Activated gamma-delta T cell treated with anti-CD3 and anti-CD28 coated beads, Interleukin-2, amount 50 U/mL, for 16 hours (primary cell): ENCODE results near the gene TRAPPC1.
A peak's percentile ranks its signal among the peaks of the same experiment; 100 is the strongest.

Experiments used
- DNase-seq: peaks from one replicate; pipeline ENCODE4 v3.0.0-alpha.2; 2020; ENCODE audit warnings: low read depth

TRAPPC1 gene

DNA sequence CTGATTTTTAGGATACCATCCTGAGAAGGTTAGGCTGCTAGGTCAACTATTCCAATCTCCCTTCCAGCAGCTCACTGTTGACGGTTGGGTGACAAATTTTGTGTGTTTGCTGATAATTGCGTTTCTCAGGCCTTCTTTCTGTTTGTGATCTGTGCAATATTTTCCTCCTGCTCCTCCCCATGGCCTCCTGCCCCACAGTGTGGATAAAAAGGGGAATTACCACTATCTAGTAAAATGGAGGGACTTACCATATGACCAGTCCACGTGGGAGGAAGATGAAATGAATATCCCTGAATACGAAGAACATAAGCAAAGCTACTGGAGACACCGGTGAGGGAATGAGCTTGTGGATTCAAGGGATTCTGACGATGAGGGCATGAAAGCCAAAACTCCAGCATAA is 34.0 kb downstream of the TRAPPC1 start:
- DNase-seq = no peak

DNA sequence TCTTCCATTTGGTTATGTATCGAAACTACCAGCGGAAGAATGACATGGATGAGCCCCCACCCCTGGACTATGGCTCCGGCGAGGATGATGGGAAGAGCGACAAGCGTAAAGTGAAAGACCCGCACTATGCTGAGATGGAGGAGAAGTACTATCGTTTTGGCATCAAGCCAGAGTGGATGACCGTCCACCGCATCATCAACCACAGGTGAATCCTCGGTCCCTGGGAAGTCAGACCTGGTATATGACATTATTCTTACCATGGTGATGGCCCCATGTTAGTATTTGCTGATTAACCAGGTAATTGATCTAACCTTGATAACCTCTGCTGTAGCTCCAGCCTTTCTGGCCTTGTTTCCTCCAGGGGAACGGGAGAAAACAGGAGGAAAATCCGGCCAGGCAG is 34.7 kb downstream of the TRAPPC1 start:
- DNase-seq = no peak

DNA sequence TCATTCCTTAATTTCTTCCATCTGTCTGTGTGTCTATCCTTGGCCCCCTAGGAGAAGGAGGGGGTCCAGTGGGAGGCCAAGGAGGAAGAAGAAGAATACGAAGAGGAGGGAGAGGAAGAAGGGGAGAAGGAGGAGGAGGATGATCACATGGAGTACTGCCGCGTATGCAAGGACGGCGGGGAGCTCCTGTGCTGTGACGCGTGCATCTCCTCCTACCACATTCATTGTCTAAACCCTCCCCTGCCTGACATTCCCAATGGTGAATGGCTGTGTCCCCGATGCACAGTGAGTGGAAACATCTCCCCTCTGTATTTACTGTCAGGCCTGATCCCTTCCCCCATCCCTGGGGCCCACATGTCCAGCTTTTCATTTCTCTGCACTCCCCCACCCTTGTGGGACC is 36.9 kb downstream of the TRAPPC1 start:
- DNase-seq = no peak

DNA sequence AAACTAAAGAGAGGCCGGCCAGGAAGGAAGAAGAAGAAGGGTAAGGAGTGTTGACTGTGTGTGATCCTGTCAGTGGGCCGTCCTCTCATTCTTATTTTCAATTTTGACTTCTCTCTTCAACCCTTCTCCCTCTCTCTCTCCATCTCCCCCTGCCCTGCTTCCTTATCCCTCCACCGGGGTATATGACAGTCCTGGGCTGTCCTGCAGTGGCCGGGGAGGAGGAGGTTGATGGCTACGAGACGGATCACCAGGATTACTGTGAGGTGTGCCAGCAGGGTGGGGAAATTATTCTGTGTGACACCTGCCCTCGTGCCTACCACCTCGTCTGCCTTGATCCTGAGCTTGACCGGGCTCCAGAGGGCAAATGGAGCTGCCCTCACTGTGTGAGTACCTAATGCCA is 37.5 kb downstream of the TRAPPC1 start:
- DNase-seq = no peak

DNA sequence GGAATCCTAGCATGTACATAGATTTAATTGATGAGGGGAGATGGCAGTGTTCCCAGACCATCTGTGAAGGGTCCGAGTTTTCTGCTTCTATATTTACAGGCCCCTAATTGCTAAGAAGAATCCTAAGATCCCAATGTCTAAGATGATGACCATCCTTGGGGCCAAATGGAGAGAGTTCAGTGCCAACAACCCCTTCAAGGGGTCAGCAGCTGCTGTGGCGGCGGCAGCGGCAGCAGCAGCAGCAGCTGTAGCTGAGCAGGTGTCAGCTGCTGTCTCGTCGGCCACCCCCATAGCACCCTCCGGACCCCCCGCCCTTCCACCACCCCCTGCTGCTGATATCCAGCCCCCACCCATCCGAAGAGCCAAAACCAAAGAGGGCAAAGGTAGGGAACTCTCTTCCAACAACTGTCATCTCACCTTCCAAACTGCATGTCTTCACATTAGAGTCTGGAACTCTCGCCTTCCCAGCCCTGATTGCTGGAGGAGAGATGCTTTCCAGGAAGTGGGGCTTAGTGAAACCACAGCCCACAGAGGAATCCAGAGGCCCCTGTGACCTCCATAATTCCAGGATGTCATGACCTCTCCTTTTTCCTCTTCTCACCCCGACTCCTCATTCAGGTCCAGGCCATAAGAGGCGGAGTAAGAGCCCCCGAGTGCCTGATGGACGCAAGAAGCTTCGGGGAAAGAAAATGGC is 38.4 kb downstream of the TRAPPC1 start:
- no peak for DNase-seq

DNA sequence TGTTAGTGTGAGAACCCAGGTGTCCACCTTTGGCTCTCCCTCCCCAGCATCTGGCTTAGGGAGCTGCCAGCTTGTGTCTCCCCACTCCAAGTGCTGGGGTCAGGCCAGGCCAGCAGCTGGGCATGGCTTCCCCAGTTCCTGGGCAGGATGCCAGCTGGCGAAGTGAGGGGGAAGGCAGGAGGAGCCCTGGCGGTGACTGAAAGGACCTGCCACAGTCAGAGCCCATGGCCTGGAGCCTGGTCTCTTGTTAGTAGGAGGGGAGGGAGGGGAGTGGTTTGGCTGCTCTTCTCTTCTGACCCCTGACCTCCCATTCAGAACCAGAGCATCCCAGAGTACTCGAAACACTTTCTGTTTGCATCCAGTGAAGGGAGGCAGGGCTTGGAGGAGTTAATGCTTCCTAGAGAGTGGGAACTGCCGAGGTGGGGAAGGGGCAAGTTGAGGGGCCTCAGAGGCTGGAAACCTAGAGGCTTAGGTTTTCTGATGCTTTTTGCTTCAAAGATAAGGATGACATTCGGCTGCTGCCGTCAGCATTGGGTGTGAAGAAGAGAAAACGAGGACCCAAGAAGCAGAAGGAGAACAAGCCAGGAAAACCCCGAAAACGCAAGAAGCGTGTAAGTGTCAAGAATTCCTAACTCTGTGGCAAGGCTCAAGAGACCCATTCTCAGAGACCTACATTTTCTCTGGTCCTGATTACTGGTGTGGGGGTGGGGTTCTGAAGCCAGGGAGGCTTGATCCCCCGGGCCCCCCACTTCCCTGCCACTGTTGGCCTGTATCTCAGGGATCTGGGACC is 42.4 kb downstream of the TRAPPC1 start:
- peak; percentile 10 for DNase-seq

DNA sequence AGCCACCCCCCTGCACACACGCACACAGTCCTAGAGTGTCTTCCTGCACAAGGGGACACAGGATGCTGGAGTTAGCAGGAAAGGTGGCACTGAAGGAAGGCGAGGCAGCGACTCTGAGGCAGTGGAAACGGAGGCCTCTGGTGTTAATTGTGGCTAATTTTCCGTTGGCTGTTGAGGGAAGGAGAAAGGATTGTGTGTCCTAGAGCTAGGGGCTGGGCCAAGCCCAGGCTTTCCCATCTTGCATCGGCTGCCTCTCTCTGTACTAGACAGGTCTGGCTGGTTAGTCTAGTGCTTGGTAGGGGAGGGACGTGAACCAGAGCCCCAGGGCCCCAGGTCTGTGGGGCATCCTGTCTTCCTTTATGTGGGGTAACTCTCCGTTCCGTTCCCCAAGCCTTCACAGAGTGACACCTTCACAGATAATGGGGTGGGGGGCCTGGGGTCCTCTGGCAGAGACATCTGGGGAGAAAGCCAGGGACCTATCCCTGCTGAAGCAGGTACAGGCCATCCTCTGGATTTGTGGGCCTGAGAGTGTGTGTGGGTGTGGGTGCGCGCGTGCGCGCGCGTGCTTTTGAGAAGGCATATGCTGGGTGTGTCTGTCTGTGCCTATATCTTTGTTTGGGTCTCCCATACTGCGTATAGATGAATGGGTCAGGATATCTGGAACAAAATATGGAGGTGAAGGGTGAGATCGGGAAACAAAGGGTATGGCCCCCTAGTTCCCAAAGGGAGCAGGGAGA is 43.4 kb downstream of the TRAPPC1 start, which contains the start of gene CHD3:
Gene CHD3 (plus strand): TSS at position 606 of the 737 bp plus-strand sequence. CDS start 212 bp downstream, outside the sequence.
- no peak for DNase-seq

DNA sequence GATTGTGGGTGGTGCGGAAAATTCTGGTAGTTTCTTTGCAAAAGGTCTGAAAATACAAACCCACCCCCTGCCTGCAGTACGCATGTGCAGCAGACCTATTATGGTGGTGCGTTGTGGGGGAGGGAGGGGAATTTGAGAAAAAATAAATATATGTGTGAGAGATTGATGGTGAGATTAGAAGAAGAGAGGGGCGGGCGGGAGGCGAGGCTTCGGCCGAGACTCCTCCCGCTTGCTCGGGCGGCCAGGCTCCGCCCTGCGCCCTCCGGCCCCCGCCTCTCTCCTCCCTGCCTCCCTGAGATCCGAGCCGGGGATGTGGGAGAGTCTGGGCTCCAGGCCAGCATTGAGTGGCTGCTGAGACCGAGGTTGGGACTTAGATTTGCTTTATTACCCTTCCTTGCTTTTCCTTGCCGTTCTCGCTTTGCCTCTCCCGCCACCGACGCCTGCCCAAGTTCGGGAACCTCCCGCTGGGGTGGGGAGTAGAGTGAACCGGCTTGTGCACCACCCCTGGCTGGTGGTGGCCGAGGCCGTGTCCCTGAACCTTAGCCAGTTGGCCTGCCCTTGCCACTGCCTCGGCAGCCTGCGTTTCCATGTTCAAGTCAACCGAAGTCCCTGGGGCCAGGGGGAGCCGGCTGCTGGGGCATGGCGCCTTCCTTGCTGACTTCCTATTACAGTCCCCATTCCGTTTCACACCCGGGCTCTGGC is 44.1 kb downstream of the TRAPPC1 start:
- peak; percentile 79 for DNase-seq

DNA sequence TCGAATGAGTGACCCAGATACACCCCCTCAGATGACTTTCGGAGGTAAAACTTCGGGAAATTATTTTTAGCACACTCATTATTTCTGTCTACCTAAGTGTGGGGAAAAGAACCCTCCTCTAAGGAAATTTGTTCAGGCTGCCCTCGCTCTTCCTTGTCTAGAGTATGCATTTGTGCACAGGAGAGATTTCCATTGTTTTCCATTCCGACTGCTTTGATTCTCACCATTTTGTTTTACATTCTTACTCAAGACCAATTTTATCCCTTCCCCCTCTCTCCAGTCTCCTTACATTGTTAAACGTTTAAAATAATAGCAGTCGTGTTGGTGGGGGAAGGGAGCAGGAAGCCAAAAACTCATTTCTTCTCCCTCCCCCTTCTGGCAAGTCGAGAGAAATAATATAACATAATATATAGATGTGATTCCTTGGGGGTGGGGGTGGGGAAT is 44.7 kb downstream of the TRAPPC1 start:
- no peak for DNase-seq

DNA sequence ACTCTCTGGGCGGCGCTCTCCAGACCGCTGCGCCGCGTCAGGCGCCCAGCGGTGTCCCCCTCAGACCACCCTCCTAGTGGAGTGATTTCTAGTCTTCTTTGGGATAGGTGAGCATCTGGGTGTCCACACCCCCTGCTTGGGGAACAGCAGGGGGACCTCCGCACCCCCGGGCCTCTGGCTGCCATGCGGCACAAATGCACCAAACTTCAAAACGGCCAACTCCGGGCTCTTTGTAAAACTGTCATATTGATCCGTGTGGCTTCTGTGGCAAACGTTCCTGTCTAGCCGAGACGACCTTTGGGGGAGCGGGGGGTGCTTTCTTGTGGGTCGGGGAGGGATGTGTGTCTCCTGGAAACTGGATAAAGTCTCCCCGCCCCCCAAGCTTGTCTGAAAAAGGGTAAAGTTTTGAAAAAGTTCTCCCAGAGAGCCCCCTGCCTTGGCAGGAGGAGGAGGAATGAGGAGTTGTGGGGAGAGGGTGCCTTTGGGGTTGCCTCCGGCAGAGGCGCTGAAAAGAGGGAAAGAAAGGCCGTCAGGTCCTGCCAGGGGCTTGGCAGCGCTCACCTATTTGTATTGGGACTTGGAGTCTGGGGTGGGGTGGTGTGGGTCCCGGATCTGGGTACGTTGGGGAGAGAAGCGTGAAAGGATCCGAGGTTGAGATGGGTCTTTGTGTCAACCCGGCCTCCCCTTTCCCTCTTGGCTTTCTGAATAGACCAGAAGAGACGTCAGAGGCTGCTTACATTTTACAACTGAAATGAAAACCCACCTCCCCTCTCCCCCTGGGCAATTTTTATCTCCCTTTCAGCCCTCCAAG is 45.3 kb downstream of the TRAPPC1 start:
- peak; percentile 36 for DNase-seq

DNA sequence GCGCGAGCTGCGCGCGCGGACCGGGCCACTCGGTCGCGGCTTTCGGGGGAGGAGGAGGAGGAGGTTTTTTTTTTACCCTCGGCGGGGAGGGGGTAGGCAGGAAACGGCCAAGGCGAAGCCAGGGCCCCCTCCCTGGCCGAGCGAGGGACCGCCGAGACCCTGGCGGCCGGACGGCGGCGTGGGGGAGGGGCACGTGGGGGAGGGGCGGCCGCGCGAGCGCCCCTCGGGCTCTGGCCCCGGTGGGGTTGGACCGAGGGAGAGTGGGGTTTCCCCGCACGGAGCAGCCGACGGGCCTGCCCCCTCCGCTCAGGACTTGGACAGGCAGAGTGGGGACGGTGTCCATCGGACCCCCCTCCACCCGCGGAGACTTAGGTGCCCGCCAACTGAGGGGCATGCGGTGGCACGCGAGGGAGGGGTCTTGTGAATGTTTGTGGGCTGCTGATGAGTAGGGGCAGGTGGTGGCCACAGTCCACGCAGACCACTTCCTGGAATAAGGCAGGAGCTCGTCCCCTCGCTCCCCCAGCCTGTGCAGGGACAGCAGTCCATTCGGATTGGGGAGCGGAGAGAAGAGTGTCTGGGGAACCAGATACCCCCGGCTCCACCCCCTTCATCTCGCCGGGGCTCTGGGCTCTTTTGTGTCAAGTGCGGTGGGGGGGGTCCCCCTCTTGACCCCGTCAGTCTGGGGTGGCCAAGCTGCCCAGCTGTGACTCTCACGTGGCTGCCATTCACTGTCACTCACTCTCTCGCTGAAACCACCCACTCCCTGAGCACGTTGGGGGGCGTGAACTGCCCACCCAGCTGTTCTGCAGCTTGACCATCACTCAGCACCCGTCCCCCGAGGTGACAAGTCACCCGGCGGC is 46.1 kb downstream of the TRAPPC1 start:
- peak; percentile 18 for DNase-seq

DNA sequence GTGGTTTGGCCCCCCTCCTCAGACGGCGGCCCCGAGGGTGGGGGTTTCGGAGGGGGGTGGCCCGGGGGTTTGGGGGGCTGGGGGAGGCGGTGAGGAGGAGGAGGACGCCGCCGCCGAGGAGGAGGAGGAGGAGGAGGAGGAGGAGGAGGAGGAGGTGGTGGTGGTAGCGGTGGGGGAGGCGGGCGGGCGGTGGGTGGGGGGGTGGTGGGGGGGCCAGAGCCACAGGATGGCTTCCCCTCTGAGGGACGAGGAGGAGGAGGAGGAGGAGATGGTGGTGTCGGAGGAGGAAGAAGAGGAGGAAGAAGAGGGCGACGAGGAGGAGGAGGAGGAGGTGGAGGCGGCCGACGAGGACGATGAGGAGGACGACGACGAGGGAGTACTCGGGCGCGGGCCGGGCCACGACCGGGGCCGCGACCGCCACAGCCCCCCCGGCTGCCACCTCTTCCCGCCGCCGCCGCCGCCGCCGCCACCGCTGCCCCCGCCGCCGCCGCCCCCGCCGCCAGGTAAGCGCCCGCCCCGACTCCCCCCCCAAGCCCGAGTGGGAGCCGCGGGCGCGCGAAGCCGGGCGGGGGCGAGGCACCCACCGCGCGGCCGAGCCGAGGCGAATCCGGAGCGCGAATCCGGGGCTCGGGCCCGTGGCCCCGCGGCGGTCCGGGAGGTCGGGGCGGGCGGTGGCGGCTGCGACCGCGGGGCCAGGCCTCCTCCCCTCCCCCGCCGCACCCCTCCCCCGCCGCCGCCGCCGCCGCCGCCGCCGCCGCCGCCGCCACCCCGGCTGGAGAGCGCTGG is 47.0 kb downstream of the TRAPPC1 start:
- DNase-seq = peak; percentile 15

DNA sequence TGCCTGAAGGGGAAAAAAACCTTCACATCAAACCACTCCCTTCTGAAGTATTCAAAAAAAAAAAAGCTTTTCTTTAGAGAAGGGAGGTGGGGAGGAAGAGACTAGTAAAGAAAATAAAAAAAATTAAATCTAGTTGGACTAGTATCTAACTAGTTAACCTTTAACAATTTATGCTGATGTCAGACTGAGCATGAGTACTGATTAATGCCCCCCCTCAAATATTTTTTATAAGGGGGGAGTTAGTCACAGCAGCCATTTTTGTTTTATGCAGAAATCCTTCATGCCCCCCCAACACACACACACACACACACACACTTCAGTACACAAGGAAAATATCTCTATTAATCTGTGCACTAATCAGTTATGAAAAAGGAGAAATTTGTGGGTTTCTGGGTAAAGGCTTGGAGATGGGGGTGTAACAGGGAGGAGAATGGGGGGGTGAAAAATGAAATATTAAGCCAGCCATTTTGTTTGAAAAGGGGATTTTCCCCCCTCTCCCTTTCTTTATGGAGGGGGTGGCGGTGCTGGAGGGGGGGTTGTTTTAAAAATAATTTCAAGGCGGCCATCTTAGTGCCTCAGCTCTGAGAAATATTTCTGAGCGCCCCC is 47.9 kb downstream of the TRAPPC1 start:
- no peak for DNase-seq

DNA sequence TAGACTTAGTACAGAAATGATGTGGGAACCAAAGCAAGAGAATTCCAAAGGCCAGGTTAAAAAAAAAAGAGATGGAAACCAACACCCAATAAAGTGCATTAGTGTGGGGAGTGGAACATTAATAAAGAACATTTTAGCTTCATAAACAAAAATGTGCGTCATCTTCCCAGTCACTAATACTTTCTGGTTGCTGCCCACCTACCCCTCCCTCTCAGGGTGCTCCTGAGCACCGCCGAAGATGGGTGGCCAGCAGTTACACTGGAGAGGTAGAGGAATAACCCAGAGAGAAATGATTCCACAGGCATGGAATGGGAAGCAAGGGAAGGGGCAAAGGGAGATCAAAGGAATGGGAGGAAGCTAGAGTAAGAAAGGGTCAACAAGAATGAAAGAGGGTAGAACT is 49.1 kb downstream of the TRAPPC1 start:
- DNase-seq = no peak

DNA sequence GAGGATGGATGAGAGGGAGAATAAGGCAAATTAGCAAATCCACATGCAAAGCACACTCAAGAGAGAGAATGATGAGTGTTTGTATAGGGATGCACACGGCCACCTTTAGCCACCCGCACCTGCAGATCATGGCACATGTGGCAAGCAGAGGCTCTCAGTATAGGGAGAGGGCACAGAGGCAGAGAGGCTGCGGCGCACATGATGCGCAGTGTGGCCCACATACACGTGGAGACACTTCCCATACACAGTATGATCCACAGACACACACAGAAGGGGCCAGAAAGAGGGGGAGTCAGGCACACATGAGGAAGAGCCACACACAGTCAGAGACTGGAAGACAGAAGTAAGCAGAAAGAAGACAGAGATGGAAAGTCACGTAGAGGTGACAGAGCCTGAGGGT is 49.7 kb downstream of the TRAPPC1 start:
- DNase-seq = no peak

DNA sequence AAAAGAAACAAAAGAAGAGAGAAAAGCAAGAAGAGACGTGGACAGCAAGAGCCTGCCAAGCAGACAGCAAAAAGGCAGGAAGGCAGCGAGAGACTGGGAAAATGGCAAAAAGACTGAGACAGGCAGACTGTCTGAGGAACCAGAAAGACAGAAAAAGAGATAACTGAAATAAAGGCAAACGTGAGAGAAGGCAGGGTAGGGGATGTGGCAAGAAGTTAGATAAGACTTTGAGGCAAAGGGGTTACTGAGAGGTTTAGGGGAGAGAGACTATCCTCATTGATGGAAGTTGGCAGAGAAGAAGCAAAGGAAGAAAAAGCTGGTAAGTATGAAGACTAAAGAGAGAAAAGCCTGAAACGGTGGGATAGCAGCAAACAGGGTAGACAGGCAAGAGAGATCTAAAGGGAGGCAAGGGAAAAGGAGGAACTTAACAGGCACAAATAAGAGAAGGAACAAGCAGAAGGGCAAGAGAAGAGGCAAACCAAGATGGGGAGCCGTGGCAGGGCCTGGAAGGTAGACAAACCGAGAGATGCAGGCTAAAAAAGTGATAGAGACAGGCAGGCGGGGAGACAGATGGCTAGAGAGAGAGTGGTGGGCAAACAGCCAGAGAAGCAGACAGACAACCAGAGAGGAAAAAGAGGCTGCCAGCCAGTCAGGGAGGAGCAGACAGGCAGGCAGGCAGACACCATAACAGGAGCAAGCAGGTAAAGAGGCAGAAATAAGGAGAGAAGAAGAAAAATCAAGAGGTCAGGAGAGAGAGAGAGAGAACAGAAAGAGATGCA is 50.3 kb downstream of the TRAPPC1 start:
- no peak for DNase-seq
